HG02642 (cell line): ENCODE data around the gene HOXA9.

Experiments used
- ATAC-seq: cut with Tn5 transposase; IDR thresholded peaks from one replicate; pipeline ENCODE4 v1.9.1; 2021; ENCODE audit warnings: mild to moderate bottlenecking; ENCODE audit not compliant: unreplicated experiment, poor library complexity

HOXA9 gene

GRCh38 chr7:27156508-27156898 lies 8.8 kb downstream of the HOXA9 start, which contains the start of gene HOXA7:
Gene HOXA7 (minus strand): TSS chr7:27156675. CDS start chr7:27156545, 130 bp downstream.
- no peak for ATAC-seq

DNA sequence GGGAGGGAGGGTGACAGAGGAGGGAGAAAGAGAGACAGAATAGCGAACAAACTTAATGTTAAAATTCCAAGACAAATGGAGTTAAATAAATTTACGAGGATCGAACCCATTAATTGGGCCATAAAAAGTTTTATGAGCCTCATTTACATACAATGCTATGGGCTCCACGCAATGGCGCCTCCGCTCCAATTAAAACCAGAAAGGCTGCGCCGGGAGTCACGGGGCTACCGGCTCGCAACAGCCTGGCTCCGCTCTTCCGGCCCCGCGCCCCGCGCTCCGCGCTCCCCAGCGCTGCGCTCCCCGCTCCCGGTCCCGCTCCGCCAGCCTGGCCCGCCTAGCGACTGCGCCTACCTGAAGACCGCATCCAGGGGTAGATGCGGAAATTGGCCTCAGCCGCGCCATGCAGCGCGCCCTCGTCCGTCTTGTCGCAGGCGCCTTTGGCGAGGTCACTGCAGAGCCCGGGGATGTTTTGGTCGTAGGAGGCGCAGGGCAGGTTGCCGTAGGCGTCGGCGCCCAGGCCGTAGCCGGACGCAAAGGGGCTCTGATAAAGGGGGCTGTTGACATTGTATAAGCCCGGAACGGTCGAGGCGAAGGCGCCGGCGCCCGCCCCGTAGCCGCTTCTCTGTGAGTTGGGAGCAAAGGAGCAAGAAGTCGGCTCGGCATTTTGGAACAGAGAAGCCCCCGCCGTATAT lies 9.4 kb downstream of the HOXA9 start:
- no peak for ATAC-seq

DNA sequence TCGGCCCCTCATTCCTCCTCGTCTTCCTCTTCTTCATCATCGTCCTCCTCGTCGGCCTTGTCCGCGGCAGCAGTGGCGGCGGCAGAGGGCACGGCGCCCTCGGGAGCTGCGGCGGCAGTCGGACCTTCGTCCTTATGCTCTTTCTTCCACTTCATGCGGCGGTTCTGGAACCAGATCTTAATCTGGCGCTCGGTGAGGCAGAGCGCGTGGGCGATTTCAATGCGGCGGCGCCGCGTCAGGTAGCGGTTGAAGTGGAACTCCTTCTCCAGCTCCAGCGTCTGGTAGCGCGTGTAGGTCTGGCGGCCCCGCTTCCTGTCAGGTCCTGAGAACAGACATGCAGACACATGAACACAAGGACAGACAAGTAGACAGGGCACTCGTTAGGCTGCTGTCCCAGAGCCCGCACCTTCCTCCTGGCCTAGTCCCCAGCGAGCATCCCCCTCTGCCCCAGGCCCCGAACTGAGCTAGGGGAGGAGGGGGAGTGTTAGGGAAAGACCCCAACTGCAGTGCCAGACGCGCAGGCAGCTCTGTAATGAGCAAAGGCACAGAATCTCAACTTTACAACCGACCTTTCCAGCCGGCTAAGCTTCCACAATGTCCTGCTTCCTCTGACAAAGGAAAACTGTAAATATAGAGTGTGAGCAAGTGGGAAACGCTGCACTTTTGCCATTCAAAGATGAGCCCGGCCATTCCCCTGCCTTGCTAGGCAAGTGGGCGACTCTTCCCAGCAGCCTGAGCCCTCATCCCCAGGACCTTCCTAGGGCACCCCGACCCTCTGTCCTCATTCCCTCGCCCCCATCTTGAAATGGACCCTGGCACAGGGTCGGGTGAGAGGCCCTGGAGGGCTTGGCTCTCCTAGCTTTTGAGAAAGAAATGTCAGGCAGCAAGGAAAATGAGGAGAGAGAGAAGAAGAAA lies 10.2 kb downstream of the HOXA9 start:
- no peak for ATAC-seq

DNA sequence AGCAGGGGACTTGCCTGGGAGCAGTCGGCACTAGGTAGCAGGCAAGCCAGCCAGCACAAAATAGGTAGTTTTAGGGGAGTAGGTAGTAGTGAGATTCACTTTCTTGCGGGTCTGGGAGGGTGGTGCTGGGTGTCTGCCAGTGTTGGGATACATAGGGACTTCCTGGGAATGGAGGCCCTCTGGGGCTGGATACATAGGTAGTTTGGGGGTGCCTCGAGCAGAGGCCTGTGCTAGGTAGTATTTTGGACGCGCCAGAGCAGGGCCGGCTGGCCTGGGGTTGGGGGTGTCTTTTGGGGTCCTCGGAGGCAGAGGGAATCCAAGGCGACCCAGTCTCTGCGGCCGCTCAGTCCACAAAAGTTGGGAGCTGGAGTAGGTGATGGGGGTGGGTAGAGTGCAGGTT lies 11.0 kb downstream of the HOXA9 start:
- ATAC-seq: no peak

DNA sequence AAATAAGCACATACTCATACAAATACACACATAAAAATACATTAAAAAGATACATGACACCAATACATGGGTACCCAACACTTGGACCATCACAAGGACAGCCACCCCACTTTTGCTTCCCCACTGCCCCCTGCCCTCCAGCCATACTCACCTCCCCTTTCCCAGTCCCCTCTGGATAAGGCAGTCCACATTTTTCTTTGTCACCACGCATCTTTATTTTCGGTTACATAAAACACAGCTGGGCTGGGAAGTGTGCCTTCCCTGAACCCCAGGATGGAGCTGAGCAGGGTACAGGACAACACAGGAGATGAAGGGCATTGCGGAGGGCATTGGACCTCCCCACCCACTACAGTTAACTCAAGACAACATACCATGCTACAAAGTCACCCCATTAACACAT lies 11.8 kb downstream of the HOXA9 start:
- no peak for ATAC-seq

- ATAC-seq: no peak
Measured at GRCh38 chr7:27152816-27153442, 12.4 kb downstream of the HOXA9 start.

DNA sequence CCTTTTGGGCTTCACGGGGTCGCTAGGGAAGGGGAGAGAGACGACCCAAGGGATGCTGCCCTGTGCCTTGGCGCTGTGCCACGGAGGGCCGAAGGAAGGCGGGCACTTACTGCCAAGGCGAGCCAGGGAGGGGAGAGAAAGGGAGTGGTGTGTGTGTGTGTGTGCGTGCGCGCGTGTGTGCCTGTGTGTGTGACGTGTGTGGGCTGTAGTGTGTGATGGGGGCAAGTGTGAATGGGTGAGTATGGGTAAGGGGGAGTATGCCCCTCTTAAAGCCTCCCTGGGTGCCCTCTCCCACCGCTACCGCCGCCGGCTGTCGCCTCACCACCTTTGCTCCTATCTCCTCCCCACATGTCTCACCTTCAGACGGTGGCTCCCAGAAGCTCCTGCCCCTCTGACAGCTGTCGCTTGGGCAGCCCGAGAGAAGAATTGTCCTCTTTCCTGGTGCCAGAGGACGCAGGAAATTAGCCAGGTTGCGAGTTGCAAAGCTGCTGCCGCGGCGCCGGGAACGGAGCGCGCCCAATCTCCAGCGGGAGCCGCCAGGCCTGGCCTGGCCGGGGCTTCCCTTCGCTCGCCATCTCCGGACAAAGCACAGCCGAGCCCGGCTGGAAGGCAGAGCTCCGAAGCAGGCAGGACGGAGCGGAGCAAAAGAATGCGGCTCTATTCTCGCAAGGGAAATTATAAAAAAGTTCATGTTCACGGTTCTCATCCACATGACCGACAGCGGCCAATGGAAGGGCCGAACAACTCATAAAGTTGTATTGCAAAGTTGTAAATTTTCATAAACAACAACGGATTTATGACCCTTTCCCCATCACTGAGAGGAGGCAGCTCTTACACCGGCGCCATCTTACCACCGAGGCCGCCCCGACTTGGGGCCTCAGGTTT lies 13.2 kb downstream of the HOXA9 start, which contains the start of gene HOXA3:
Gene HOXA3, minus strand, starts transcription at position 653 of the 885 bp plus-strand sequence. CDS start 41,943 bp downstream, outside the sequence.
- no peak for ATAC-seq

GRCh38 chr7:27151341-27151930 lies 13.9 kb downstream of the HOXA9 start:
- ATAC-seq: no peak

GRCh38 chr7:27150568-27151340 lies 14.6 kb downstream of the HOXA9 start:
- ATAC-seq: peak; percentile 73

GRCh38 chr7:27149842-27150567 lies 15.3 kb downstream of the HOXA9 start:
- ATAC-seq: no peak

DNA sequence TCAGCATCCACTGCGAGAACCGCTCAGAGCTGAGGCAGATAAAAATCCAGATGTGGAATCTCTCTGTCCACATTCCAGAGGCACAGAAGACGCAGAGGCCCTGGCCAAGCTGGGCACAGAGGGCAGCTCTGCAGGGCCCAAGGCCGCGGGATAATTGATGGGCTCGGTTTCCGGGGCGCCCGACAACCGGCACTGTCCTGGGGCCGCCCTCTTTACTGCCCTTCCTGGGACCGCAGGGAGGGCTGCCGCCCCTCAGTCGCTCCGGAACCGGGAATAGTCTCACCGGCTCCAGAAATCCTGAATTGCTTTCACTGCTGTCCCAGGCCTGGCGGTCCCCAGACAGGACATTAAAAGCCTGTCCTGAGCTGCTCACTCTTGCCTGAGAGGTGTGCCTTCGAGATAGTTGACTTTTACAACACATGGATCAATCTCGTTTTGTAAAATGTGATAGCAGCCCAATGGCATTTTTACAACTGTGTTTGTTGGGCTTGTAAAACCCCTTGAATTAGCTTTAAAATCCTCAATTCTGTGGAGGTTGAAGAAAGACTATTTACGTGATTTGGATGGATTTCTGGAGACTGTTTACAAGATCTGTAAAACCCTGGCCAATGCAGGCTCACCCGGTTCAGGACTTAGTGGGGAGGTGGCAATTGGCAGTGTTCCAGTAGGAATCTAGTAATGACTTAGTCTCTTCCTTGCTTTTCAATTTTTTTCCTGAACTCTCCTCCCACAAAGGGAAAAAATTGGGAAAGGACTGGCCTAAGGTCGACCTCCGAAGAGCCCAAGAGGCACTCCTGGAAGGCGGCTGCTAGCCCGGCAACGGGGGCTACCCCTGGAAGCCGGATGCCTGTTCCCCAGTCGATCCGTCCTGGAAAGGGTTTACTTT lies 16.3 kb downstream of the HOXA9 start:
- no peak for ATAC-seq

DNA sequence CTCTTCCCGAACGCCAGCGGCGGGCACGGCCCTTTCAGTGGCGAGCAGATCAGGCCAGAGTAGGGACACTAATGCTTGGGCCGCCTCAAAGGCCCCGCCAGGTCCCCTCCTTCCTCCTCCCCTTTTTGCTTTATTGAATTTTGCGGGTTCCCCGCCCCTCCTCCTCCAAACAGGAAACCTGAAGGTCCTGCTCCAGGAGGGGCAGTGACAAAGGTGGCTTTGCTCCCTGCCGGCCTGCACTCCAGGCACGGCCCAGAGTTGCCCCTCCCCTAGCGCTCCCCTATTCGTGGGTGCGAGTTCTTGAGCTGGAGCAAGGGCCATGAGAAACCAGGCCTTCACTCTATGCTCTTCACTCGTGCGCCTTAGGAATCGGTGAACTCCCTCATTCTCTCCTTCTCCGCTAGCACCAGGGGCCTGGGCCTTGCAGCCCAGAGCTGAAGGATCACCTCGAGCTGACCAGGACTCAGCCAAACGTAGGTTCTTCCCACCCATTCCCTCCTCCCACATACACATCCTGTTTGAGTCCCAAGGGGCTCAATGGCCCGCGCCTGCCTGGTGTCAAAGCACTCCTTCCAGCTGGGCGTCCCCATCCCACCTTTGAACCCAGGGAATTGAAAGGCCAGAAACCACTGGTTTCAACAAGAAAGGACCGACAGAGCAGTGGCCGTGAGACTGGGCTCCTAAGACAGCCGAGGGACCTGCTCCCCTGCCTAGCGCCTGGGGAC lies 17.1 kb downstream of the HOXA9 start:
- ATAC-seq: no peak

DNA sequence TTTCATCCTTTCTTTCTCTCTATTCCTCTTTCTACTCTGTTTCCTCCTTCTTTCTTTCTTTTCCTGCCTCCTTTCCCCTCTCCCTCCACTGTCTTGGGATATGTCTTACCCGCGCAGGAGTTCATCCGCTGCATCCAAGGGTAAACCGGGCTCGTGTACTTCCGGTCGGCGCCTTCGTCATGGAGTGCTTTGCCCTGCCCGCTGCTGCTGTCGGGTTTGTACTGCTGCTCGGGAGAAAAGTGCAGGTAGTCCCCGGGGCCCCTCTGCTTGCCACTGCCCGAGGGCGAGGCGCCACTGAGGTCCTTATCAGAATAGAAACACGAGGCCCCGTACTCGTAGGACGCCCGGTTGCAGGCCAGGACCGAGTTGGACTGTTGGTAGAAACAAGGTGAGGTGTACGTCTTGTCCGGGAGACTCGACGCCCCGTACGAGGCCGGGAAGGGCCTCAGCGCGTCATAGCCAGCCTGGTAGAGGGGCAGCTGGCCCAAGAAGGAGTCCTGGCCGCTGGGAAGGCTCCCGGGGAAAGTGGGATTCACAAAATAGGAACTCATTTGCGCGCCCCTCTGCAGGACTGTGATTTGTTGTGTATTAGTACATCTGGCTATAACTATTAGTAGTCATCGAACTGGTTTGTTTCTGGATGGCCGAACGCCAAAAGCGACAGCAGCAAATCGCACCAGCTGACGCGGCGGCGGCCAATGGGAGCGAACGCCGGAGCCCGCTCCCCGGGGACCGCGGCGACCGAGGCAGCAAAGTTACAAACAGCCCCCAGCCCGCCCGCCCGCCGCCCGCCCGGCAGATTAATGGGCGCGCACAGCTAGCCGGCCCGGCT lies 17.9 kb downstream of the HOXA9 start, which contains the start of gene HOXA6:
Gene HOXA6, minus strand, starts transcription at position 576 of the 832 bp plus-strand sequence. Its CDS starts 25 bp downstream, at position 551.
- no peak for ATAC-seq

- no peak for ATAC-seq
Measured at GRCh38 chr7:27146491-27147198, 18.7 kb downstream of the HOXA9 start.

DNA sequence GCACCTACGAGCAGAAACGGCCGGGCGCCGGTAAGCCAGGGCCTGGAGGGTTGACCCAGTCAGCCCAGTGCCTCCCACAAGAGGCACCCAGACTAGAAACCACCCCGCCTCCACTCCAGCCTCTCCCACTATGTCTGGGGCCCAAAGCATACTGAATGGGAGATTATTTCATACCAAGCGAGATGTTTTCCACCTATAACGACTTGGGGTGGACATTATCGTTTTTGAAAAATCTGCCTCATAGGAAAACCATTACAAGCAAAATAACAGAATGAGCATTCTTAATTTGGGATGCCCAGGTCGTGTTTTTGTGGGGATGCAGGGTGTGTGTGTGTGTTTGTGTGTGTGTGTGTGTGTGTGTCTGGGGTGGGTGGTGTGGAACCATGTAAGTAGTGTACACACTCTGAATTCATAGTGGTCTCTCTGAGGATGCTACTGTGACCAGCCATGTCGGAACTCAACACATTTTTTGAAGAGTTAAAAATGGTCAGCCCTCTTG lies 19.4 kb downstream of the HOXA9 start:
- no peak for ATAC-seq
